HCT116 (cell line): ENCODE results near the gene MYO3B. TPM values are rescaled to one million over a fixed set of nuclear protein-coding genes. Genes with fewer than 3 reads are reported as not detected.

Experiments used
- ATAC-seq: fragments of 200-7000 bp; cut with Tn5 transposase; 2 replicates; pipeline ENCODE4 v1.9.1; 2020; ENCODE audit warnings: mild to moderate bottlenecking, moderate library complexity
- BruUV-seq: library from RNA; stranded (reverse); fragments of 400-500 nt; replicated peaks from 2 replicates; lab custom pipeline; 2021; lab: Mats Ljungman, UMichigan
- CTCF ChIA-PET: fragments of 300-600 bp; sonication (Branson Sonifier 250); formaldehyde crosslinking; loops from one replicate; lab custom pipeline; 2021; ENCODE audit warnings: antibody characterized with exemption; lab: Charles Lee
- POLR2A ChIA-PET: fragments of 300-600, 350-600 bp; sonication (Branson Sonifier 250); formaldehyde crosslinking; loops from one replicate; lab custom pipeline; 2021; ENCODE audit warnings: antibody characterized with exemption; lab: Charles Lee
- RAD21 ChIA-PET, 2 experiments: fragments of 300-600 bp; sonication (Branson Sonifier 250); formaldehyde crosslinking; loops; one replicate each; lab custom pipeline; 2023; ENCODE audit warnings: low total read pairs in 2 of 2; ENCODE audit not compliant: uncharacterized antibody in 2 of 2, unreplicated experiment in 2 of 2, low non-redundant PET in 1 of 2; lab: Charles Lee
- DNase-seq: peaks from one replicate; pipeline ENCODE4 v3.0.0-alpha.2; 2010; ENCODE audit warnings: low read depth, low spot score
- H2AFZ ChIP-seq: fragments of 200-600 bp; shearing (Covaris generic), sonication (generic); 2 replicates; pipeline ENCODE4 v1.6.1; 2017; ENCODE audit warnings: low read depth, mixed run types, mixed read lengths, antibody characterized with exemption, low read length; ENCODE audit not compliant: poor library complexity, severe bottlenecking
- H3K27ac ChIP-seq: 2 replicates; pipeline ENCODE4 v1.5.1; 2012; ENCODE audit warnings: low read depth, low read length
- H3K27me3 ChIP-seq: fragments of 200-600 bp; sonication (generic); 2 replicates; pipeline ENCODE4 v1.6.1; 2016; ENCODE audit warnings: mixed run types, low read length, mixed read lengths; ENCODE audit not compliant: insufficient read depth
- H3K36me3 ChIP-seq, 2 experiments: fragments of 200-500 bp in 1 of 2; fragments of 200-600 bp in 1 of 2; sonication (Bioruptor generic) in 1 of 2; sonication (generic) in 1 of 2; 2 replicates each; pipeline versions ENCODE4 v1.5.1 to v1.6.1; 2014 to 2016; ENCODE audit warnings: low read length in 2 of 2, inconsistent platforms in 1 of 2, mixed read lengths in 1 of 2, mixed run types in 1 of 2; ENCODE audit not compliant: insufficient read depth in 2 of 2, control insufficient read depth in 1 of 2
- H3K4me1 ChIP-seq, 2 experiments: fragments of 200-600 bp in 1 of 2; sonication (generic) in 1 of 2; 2 replicates each; pipeline versions ENCODE4 v1.5.1 to v1.6.1; 2012 to 2017; ENCODE audit warnings: low read length in 2 of 2, inconsistent platforms in 1 of 2, mild to moderate bottlenecking in 1 of 2, mixed read lengths in 1 of 2, mixed run types in 1 of 2, moderate library complexity in 1 of 2; ENCODE audit not compliant: insufficient read depth in 2 of 2, control insufficient read depth in 1 of 2
- H3K4me2 ChIP-seq: fragments of 200-600 bp; sonication (generic); 2 replicates; pipeline ENCODE4 v1.6.1; 2017; ENCODE audit warnings: mixed run types, low read length, mixed read lengths
- H3K4me3 ChIP-seq, 2 experiments: fragments of 200-600 bp in 1 of 2; sonication (generic) in 1 of 2; replicated peaks in 1 of 2; 2 replicates each; pipeline ENCODE4 v1.5.1; 2011 to 2016; ENCODE audit warnings: low read length in 2 of 2, control low read depth in 1 of 2, low read depth in 1 of 2, mild to moderate bottlenecking in 1 of 2, mixed read lengths in 1 of 2, mixed run types in 1 of 2
- H3K79me2 ChIP-seq: fragments of 200-600 bp; sonication (generic); 2 replicates; pipeline ENCODE4 v1.6.1; 2017; ENCODE audit warnings: mild to moderate bottlenecking, mixed run types, low read length, moderate library complexity, mixed read lengths; ENCODE audit not compliant: insufficient read depth
- H3K9ac ChIP-seq: fragments of 200-600 bp; sonication (generic); 2 replicates; pipeline ENCODE4 v1.6.1; 2016; ENCODE audit warnings: low read length, mixed read lengths
- H3K9me2 ChIP-seq: fragments of 200-600 bp; sonication (generic), shearing (Covaris generic); 2 replicates; pipeline ENCODE4 v1.6.1; 2017; ENCODE audit warnings: mixed run types, mild to moderate bottlenecking, moderate library complexity; ENCODE audit not compliant: insufficient read depth
- H3K9me3 ChIP-seq, 2 experiments: fragments of 200-500 bp in 1 of 2; fragments of 200-600 bp in 1 of 2; sonication (Bioruptor generic) in 1 of 2; sonication (generic) in 1 of 2; 2 replicates each; pipeline ENCODE4 v1.6.1; 2014 to 2017; ENCODE audit warnings: low read length in 2 of 2, mixed read lengths in 2 of 2, inconsistent platforms in 1 of 2, low read depth in 1 of 2, mild to moderate bottlenecking in 1 of 2, mixed run types in 1 of 2, moderate library complexity in 1 of 2; ENCODE audit not compliant: control insufficient read depth in 1 of 2, insufficient read depth in 1 of 2
- H4K20me1 ChIP-seq: fragments of 200-600 bp; sonication (generic), shearing (Covaris generic); 2 replicates; pipeline ENCODE4 v1.6.1; 2017; ENCODE audit warnings: mixed run types, mild to moderate bottlenecking, moderate library complexity; ENCODE audit not compliant: insufficient read depth
- ATF3 ChIP-seq: IDR thresholded peaks from 2 replicates; pipeline ENCODE4 v1.6.1; 2012
- CBX3 ChIP-seq: IDR thresholded peaks from 2 replicates; pipeline ENCODE4 v1.6.1; 2012; ENCODE audit warnings: low read depth
- CEBPB ChIP-seq: IDR thresholded peaks from 2 replicates; pipeline ENCODE4 v1.6.1; 2012; ENCODE audit warnings: low read depth
- CTCF ChIP-seq, 3 experiments: fragments of 200-600 bp in 1 of 3; sonication (generic) in 1 of 3; IDR thresholded peaks in 2 of 3; conservative IDR thresholded peaks in 1 of 3; 2 replicates each; pipeline ENCODE4 v1.5.1; 2012 to 2017; ENCODE audit warnings: low read depth in 2 of 3, low read length in 2 of 3, antibody characterized with exemption in 1 of 3, borderline replicate concordance in 1 of 3, control low read depth in 1 of 3, mild to moderate bottlenecking in 1 of 3, mixed read lengths in 1 of 3, mixed run types in 1 of 3, moderate library complexity in 1 of 3; ENCODE audit not compliant: insufficient read depth in 1 of 3
- ELF1 ChIP-seq: IDR thresholded peaks from 2 replicates; pipeline ENCODE4 v1.6.1; 2012; ENCODE audit warnings: low read depth, borderline replicate concordance
- EZH2 ChIP-seq: fragments of 200-600 bp; sonication (generic); IDR thresholded peaks from 2 replicates; pipeline ENCODE4 v1.6.1; 2017; ENCODE audit warnings: antibody characterized with exemption, mixed run types
- EZH2phosphoT487 ChIP-seq: fragments of 200-600 bp; IDR thresholded peaks from 2 replicates; pipeline ENCODE4 v1.6.1; 2018; ENCODE audit warnings: antibody characterized with exemption, borderline replicate concordance
- FOSL1 ChIP-seq: IDR thresholded peaks from 2 replicates; pipeline ENCODE4 v1.6.1; 2012; ENCODE audit warnings: low read depth
- POLR2A ChIP-seq: IDR thresholded peaks from 2 replicates; pipeline ENCODE4 v1.7.0; 2011; ENCODE audit warnings: borderline replicate concordance; ENCODE audit not compliant: insufficient read depth, insufficient read length; ENCODE audit errors: extremely low read depth
- POLR2AphosphoS5 ChIP-seq: IDR thresholded peaks from 2 replicates; pipeline ENCODE4 v1.6.1; 2011; ENCODE audit warnings: mild to moderate bottlenecking, low read depth, low read length, moderate library complexity
- RAD21 ChIP-seq: IDR thresholded peaks from 2 replicates; pipeline ENCODE4 v1.6.1; 2012; ENCODE audit warnings: low read depth, mild to moderate bottlenecking
- REST ChIP-seq: IDR thresholded peaks from 2 replicates; pipeline ENCODE4 v1.6.1; 2012; ENCODE audit warnings: low read depth
- SIN3A ChIP-seq: IDR thresholded peaks from 2 replicates; pipeline ENCODE4 v1.6.1; 2012; ENCODE audit warnings: low read depth
- SP1 ChIP-seq: IDR thresholded peaks from 2 replicates; pipeline ENCODE4 v1.6.1; 2012; ENCODE audit warnings: low read depth
- TCF7L2 ChIP-seq: IDR thresholded peaks from 2 replicates; pipeline ENCODE4 v1.7.0; 2011; ENCODE audit warnings: borderline replicate concordance, inconsistent platforms; ENCODE audit not compliant: insufficient read depth, insufficient read length; ENCODE audit errors: extremely low read depth
- YY1 ChIP-seq: IDR thresholded peaks from 2 replicates; pipeline ENCODE4 v1.6.1; 2011; ENCODE audit warnings: low read length, low read depth, moderate library complexity, mild to moderate bottlenecking; ENCODE audit not compliant: insufficient replicate concordance; ENCODE audit errors: extremely low read depth
- ZBTB33 ChIP-seq: IDR thresholded peaks from 2 replicates; pipeline ENCODE4 v1.6.1; 2011; ENCODE audit warnings: mild to moderate bottlenecking, low read length, moderate library complexity; ENCODE audit not compliant: insufficient replicate concordance; ENCODE audit errors: extremely low read depth
- ZFX ChIP-seq: fragments of 450-650 bp; IDR thresholded peaks from 2 replicates; pipeline ENCODE4 v1.6.1; 2017
- ZNF274 ChIP-seq: fragments of 200-500 bp; sonication (Bioruptor generic); IDR thresholded peaks from 2 replicates; pipeline ENCODE4 v1.6.1; 2014; ENCODE audit warnings: mild to moderate bottlenecking, low read depth, low read length, inconsistent platforms
- intact Hi-C: fragments of 100-400 bp; cut with micrococcal nuclease; formaldehyde crosslinking; loops from 2 replicates; pipeline ENCODE4 v1.10.0; 2022
- total RNA-seq: library from RNA; stranded (reverse); gene quantifications from one replicate; pipeline ENCODE4 v1.2.1, GENCODE V29; 2021; ENCODE audit not compliant: unreplicated experiment
- TF ChIP-seq, protein P1 (sequence below): IDR thresholded peaks from 2 replicates; pipeline ENCODE4 v1.6.1; 2012

Gene MYO3B
- total RNA-seq, 1 experiment from 2014 or later = not detected

GRCh38 chr2:170310876-170311502 lies 133.0 kb downstream of the MYO3B start:
- Histone ChIP-seq H2AFZ (no peak overlapping the region), H3K4me3 (no peak overlapping the region), H3K9me3 (no peaks in the 10 kb centered on the region), H3K36me3 (no peaks in the 10 kb centered on the region), H3K4me2 (no peak overlapping the region), H3K9me2 (no peaks in the 10 kb centered on the region), H3K79me2 (no peaks in the 10 kb centered on the region), H3K4me1 (no peaks in the 10 kb centered on the region), H3K27ac (no peak overlapping the region), H4K20me1 (no peaks in the 10 kb centered on the region), H3K9ac (no peak overlapping the region), H3K27me3 (no peaks in the 10 kb centered on the region)
- BruUV-seq = no TSS peak
- ChIA-PET CTCF (no interaction called here), RAD21 (no interaction called here), POLR2A (no interaction called here)
- TF ChIP-seq EZH2phosphoT487 = no peak
- TF ChIP-seq REST = no peak
- TF ChIP-seq CBX3 = no peak
- no peak for TF ChIP-seq CTCF (IDR thresholded peaks at IDR 0.05 in 2 of 3, conservative IDR thresholded peaks at IDR 0.05 in 1 of 3; ENCODE audit: borderline replicate concordance in 1 of 3, insufficient read depth in 1 of 3, low read depth in 2 of 3, low read length in 2 of 3)
- TF ChIP-seq EZH2 = no peak
- no peak for TF ChIP-seq ATF3
- TF ChIP-seq CEBPB = no peak
- TF ChIP-seq, protein P1, sequence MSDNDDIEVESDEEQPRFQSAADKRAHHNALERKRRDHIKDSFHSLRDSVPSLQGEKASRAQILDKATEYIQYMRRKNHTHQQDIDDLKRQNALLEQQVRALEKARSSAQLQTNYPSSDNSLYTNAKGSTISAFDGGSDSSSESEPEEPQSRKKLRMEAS = no peak
- no peak for TF ChIP-seq POLR2A
- no peak for TF ChIP-seq ZNF274
- TF ChIP-seq SIN3A = no peak
- TF ChIP-seq TCF7L2 = no peak
- TF ChIP-seq SP1 = no peak
- no peak for TF ChIP-seq ELF1
- TF ChIP-seq ZBTB33 = no peak
- no peak for TF ChIP-seq FOSL1
- no peak for TF ChIP-seq RAD21
- no peak for TF ChIP-seq POLR2AphosphoS5
- TF ChIP-seq YY1 = no peak
- TF ChIP-seq ZFX = no peak
- intact Hi-C loops = no loop called here
- DNase-seq (no peak), ATAC-seq (no peak)
